Esophagus squamous epithelium (tissue), 4 donors: Measurements from ENCODE around the gene NSD2.

ENCODE experiments used
- CTCF ChIP-seq, 6 experiments: fragments of 450-650 bp in 4 of 6; fragments of 200-600 bp in 2 of 6; sonication (generic) in 2 of 6; IDR thresholded peaks; one replicate each; pipeline ENCODE4 v1.5.1; 2016 to 2019; ENCODE audit warnings: antibody characterized with exemption in 6 of 6, mild to moderate bottlenecking in 4 of 6, moderate library complexity in 4 of 6
- POLR2A ChIP-seq, 4 donors: fragments of 450-650 bp; IDR thresholded peaks; one replicate each; pipeline ENCODE4 v1.6.1; 2017; ENCODE audit warnings: antibody characterized with exemption in 4 of 4, mild to moderate bottlenecking in 4 of 4, moderate library complexity in 3 of 4

- no peak for TF ChIP-seq POLR2A (IDR thresholded peaks at IDR 0.05)
- TF ChIP-seq CTCF (IDR thresholded peaks at IDR 0.05), result no peak
These were observed 29.8 kb upstream of the NSD2 start for GRCh38 chr4:1841201-1841886.
